ENCODE data around the gene BLZF1. TPM values are rescaled to one million over a fixed set of nuclear protein-coding genes. Genes with fewer than 3 reads are reported as not detected.

The BLZF1 gene
- total RNA-seq, 4 donors from 2014 or later, result 15.7 to 31.5 (median 22.5) TPM

- TF ChIP-seq, protein P1, sequence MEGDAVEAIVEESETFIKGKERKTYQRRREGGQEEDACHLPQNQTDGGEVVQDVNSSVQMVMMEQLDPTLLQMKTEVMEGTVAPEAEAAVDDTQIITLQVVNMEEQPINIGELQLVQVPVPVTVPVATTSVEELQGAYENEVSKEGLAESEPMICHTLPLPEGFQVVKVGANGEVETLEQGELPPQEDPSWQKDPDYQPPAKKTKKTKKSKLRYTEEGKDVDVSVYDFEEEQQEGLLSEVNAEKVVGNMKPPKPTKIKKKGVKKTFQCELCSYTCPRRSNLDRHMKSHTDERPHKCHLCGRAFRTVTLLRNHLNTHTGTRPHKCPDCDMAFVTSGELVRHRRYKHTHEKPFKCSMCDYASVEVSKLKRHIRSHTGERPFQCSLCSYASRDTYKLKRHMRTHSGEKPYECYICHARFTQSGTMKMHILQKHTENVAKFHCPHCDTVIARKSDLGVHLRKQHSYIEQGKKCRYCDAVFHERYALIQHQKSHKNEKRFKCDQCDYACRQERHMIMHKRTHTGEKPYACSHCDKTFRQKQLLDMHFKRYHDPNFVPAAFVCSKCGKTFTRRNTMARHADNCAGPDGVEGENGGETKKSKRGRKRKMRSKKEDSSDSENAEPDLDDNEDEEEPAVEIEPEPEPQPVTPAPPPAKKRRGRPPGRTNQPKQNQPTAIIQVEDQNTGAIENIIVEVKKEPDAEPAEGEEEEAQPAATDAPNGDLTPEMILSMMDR (IDR thresholded peaks at IDR 0.05), result no peak
- no peak for ATAC-seq (ENCODE audit: low FRiP score)
- DNase-seq (ENCODE audit: low spot score), result no peak
These were observed 6.7 kb upstream of the BLZF1 start for GRCh38 chr1:169361281-169361680.

- no peak for DNase-seq (ENCODE audit: low spot score)
- TF ChIP-seq, protein P1 (IDR thresholded peaks at IDR 0.05), result no peak
These were observed 4.8 kb upstream of the BLZF1 start for GRCh38 chr1:169363046-169363730.

GRCh38 chr1:169364948-169365347 lies 3.0 kb upstream of the BLZF1 start:
- TF ChIP-seq, protein P1 (IDR thresholded peaks at IDR 0.05), result no peak
- DNase-seq (ENCODE audit: low spot score) (no peak), ATAC-seq (ENCODE audit: low FRiP score) (no peak)

More at GRCh38 chr1:169363046-169363730, 4.8 kb upstream of the BLZF1 start:
- ATAC-seq (ENCODE audit: low FRiP score), result no peak

GRCh38 chr1:169367096-169367685 lies 804 bp upstream of the BLZF1 start:
- peak; percentile 43 for ATAC-seq (ENCODE audit: low FRiP score)
- no peak for DNase-seq (ENCODE audit: low spot score)
- TF ChIP-seq, protein P1 (IDR thresholded peaks at IDR 0.05), result no peak

GRCh38 chr1:169368406-169368769 lies 393 bp downstream of the BLZF1 start:
- DNase-seq (ENCODE audit: low spot score) (no peak), ATAC-seq (ENCODE audit: low FRiP score) (peak; percentile 9)
- TF ChIP-seq, protein P1 (IDR thresholded peaks at IDR 0.05), result no peak

- TF ChIP-seq, protein P1 (IDR thresholded peaks at IDR 0.05), result no peak
- DNase-seq (ENCODE audit: low spot score), result no peak
- ATAC-seq (ENCODE audit: low FRiP score), result no peak
These were observed 3.4 kb downstream of the BLZF1 start for GRCh38 chr1:169371404-169371803.

DNA sequence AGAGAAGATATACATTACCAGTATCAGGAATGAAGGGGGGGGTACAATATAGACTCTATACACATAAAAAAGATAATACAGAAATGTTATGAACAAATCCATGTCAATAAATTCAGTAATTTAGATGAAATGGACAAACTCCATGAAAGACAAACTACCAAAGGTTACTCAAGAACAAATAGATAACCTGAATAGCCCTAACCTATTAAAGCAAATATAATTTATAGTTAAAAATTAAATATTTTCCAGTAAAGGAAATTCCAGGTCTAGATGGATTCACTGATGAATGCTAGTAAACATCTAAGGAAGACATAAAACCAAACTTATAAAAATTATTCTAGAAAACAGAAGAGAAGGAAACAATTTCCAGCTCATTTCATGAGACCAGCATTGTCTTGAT lies 13.2 kb downstream of the BLZF1 start:
- TF ChIP-seq, protein P1 (IDR thresholded peaks at IDR 0.05), result no peak
- DNase-seq (ENCODE audit: low spot score) (no peak), ATAC-seq (ENCODE audit: low FRiP score) (no peak)
